ENCODE data around the gene ANK2. TPM values are rescaled to one million over a fixed set of nuclear protein-coding genes. Genes with fewer than 3 reads are reported as not detected.

The ANK2 gene
- total RNA-seq, 2 experiments from 2014 or later: 0.38 to 4.0 TPM

DNA sequence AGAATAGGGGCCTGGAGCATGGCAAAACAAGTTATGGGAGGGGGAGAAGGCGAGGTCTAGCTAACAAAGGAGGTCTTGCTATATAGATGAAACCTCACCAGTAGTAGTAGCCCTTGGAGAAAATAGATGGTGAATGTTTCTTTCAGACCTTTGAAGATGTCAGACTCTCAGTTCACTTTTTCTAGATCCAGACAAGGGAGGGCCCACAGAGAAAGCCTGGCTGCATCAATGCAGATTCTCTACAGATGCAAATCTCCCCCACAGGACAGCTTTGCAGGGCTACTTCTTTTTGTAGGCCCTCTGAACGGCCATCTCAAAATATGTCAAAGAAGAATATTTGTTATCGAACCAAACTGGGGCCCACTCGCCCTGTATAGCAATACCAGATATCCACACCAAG, 159.7 kb downstream of the ANK2 start:
- Histone ChIP-seq H3K4me1 (ENCODE audit: insufficient read depth, low read length, poor library complexity, severe bottlenecking) (no peaks in the 10 kb centered on the region), H4K20me1 (ENCODE audit: insufficient read depth, low read length) (no peaks in the 10 kb centered on the region), H3K9me2 (ENCODE audit: insufficient read depth, low read length) (no peaks in the 10 kb centered on the region), H3K36me3 (ENCODE audit: insufficient read depth, low read length) (no peaks in the 10 kb centered on the region), H3K9me3 (ENCODE audit: low read length) (no peaks in the 10 kb centered on the region), H3K4me3 (ENCODE audit: low read depth, low read length, poor library complexity, severe bottlenecking) (no peak overlapping the region), H3K4me2 (ENCODE audit: low read length) (no peak overlapping the region), H2AFZ (ENCODE audit: low read length) (no peak overlapping the region), H3K79me2 (ENCODE audit: insufficient read depth, low read depth, low read length) (no peaks in the 10 kb centered on the region), H3K27ac (ENCODE audit: low read depth, low read length, poor library complexity, severe bottlenecking) (no peak overlapping the region)
- no peak for TF ChIP-seq EZH2phosphoT487 (IDR thresholded peaks at IDR 0.05; ENCODE audit: borderline replicate concordance, low read depth, low read length)
- TF ChIP-seq, protein P1, sequence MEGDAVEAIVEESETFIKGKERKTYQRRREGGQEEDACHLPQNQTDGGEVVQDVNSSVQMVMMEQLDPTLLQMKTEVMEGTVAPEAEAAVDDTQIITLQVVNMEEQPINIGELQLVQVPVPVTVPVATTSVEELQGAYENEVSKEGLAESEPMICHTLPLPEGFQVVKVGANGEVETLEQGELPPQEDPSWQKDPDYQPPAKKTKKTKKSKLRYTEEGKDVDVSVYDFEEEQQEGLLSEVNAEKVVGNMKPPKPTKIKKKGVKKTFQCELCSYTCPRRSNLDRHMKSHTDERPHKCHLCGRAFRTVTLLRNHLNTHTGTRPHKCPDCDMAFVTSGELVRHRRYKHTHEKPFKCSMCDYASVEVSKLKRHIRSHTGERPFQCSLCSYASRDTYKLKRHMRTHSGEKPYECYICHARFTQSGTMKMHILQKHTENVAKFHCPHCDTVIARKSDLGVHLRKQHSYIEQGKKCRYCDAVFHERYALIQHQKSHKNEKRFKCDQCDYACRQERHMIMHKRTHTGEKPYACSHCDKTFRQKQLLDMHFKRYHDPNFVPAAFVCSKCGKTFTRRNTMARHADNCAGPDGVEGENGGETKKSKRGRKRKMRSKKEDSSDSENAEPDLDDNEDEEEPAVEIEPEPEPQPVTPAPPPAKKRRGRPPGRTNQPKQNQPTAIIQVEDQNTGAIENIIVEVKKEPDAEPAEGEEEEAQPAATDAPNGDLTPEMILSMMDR (conservative IDR thresholded peaks at IDR 0.05; ENCODE audit: low read length): no peak
- no peak for DNase-seq (ENCODE audit: low spot score)
- ChIA-PET CTCF (ENCODE audit: unreplicated experiment) (no interaction called here), POLR2A (interaction anchor here (0.7 kb wide), 1 partner anchor 14 kb away, joined by 3 read pairs; no protein-coding TSS in a partner anchor)
- intact Hi-C loops (cut with micrococcal nuclease; ENCODE audit: unreplicated experiment): no loop called here
- BruUV-seq (replicated peaks): no TSS peak

DNA sequence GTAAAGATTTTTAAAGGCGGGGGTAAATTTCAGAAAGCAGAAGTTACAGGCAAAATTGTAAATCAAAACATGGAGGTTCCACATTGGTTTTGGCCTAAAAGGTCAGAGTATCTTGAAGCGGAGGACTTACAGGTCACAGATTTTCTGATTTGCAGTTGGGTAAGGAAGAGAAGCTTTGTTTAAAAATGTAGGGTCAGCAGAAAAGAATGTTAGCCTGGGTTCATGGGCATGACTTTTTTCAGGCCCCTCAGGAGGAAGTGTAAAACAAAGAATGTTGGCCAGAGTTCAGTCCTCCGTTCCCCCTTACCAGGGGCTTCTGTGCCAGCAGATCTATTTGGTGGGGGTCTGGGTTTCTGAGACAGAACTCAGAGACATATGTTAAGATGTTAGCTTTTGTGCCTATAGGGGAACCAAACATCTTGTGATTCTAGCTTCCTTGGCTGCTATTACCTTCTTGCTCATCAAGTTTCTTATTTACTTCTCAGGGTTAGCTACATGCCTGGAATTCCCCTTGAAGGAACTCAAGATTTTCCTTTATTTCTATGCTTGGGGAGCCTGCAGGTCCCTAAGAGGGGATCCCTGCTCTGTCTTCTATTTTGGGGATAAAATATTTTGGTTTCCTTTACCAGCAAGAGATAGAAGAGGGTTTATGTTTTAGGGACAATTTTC, 160.3 kb downstream of the ANK2 start:
- no peaks in the 10 kb centered on the region for H3K79me2 ChIP-seq (ENCODE audit: insufficient read depth, low read depth, low read length)
- CTCF ChIA-PET (ENCODE audit: unreplicated experiment): no interaction called here
- DNase-seq (ENCODE audit: low spot score): no peak
- no peak overlapping the region for H2AFZ ChIP-seq (ENCODE audit: low read length)
- H3K9me3 ChIP-seq (ENCODE audit: low read length): no peaks in the 10 kb centered on the region
- no peak overlapping the region for H3K4me3 ChIP-seq (ENCODE audit: low read depth, low read length, poor library complexity, severe bottlenecking)
- H4K20me1 ChIP-seq (ENCODE audit: insufficient read depth, low read length): no peaks in the 10 kb centered on the region
- H3K9me2 ChIP-seq (ENCODE audit: insufficient read depth, low read length): no peaks in the 10 kb centered on the region
- H3K36me3 ChIP-seq (ENCODE audit: insufficient read depth, low read length): no peaks in the 10 kb centered on the region
- BruUV-seq (replicated peaks): no TSS peak
- POLR2A ChIA-PET: interaction anchor here (0.5 to 1.7 kb wide), 3 partner anchors 10 to 45 kb away, joined by 3 read pairs; no protein-coding TSS in a partner anchor
- H3K4me1 ChIP-seq (ENCODE audit: insufficient read depth, low read length, poor library complexity, severe bottlenecking): no peaks in the 10 kb centered on the region
- H3K4me2 ChIP-seq (ENCODE audit: low read length): no peak overlapping the region
- no peak overlapping the region for H3K27ac ChIP-seq (ENCODE audit: low read depth, low read length, poor library complexity, severe bottlenecking)
- TF ChIP-seq, protein P1 (conservative IDR thresholded peaks at IDR 0.05; ENCODE audit: low read length): no peak
- TF ChIP-seq EZH2phosphoT487 (IDR thresholded peaks at IDR 0.05; ENCODE audit: borderline replicate concordance, low read depth, low read length): no peak
- intact Hi-C loops (cut with micrococcal nuclease; ENCODE audit: unreplicated experiment): no loop called here

DNA sequence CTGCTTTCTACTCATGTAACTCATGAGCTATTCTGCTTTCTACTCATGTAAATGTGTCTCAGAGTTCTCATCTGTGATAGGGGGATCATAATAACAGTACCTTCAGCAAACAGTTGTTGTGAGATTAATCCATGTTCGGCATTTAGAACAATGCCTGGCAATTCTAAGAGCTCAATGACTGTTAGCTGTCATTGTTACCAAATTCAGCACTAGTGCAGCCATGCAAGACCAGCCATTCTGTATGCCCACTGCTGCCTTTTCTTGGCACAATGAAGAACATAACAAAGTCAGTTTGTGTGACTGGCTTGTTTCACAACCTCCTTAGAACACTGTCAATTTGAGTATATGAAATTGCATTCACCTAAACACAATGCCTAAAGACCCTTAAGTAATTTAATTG, 163.2 kb downstream of the ANK2 start:
- BruUV-seq (replicated peaks): no TSS peak

More for the DNA sequence above, 163.2 kb downstream of the ANK2 start:
- intact Hi-C loops (cut with micrococcal nuclease; ENCODE audit: unreplicated experiment): no loop called here
- no peaks in the 10 kb centered on the region for H3K9me2 ChIP-seq (ENCODE audit: insufficient read depth, low read length)
- ChIA-PET POLR2A (interaction anchor here (1.2 kb wide), 1 partner anchor 13 kb away, joined by 3 read pairs; no protein-coding TSS in a partner anchor), CTCF (ENCODE audit: unreplicated experiment) (no interaction called here)
- H3K4me2 ChIP-seq (ENCODE audit: low read length): no peak overlapping the region
- no peaks in the 10 kb centered on the region for H3K36me3 ChIP-seq (ENCODE audit: insufficient read depth, low read length)
- no peak overlapping the region for H3K4me3 ChIP-seq (ENCODE audit: low read depth, low read length, poor library complexity, severe bottlenecking)
- H2AFZ ChIP-seq (ENCODE audit: low read length): no peak overlapping the region
- TF ChIP-seq, protein P1 (conservative IDR thresholded peaks at IDR 0.05; ENCODE audit: low read length): no peak
- no peak for TF ChIP-seq EZH2phosphoT487 (IDR thresholded peaks at IDR 0.05; ENCODE audit: borderline replicate concordance, low read depth, low read length)
- H4K20me1 ChIP-seq (ENCODE audit: insufficient read depth, low read length): no peaks in the 10 kb centered on the region
- no peaks in the 10 kb centered on the region for H3K4me1 ChIP-seq (ENCODE audit: insufficient read depth, low read length, poor library complexity, severe bottlenecking)
- no peaks in the 10 kb centered on the region for H3K9me3 ChIP-seq (ENCODE audit: low read length)
- no peaks in the 10 kb centered on the region for H3K79me2 ChIP-seq (ENCODE audit: insufficient read depth, low read depth, low read length)
- no peak overlapping the region for H3K27ac ChIP-seq (ENCODE audit: low read depth, low read length, poor library complexity, severe bottlenecking)
- DNase-seq (ENCODE audit: low spot score): no peak
